Lower leg skin (tissue), 3 donors: ENCODE data around the gene PHTF1.

ENCODE experiments used
- POLR2A ChIP-seq, 2 donors: fragments of 450-650 bp; IDR thresholded peaks; one replicate each; pipeline ENCODE4 v1.6.1; 2016 to 2017; ENCODE audit warnings: antibody characterized with exemption in 2 of 2, mild to moderate bottlenecking in 1 of 2, moderate library complexity in 1 of 2
- TF ChIP-seq, protein P1 (sequence below), 3 donors: fragments of 450-650 bp; IDR thresholded peaks; one replicate each; pipeline ENCODE4 v1.5.1; 2016; ENCODE audit warnings: antibody characterized with exemption in 3 of 3, mild to moderate bottlenecking in 3 of 3, moderate library complexity in 2 of 3

DNA sequence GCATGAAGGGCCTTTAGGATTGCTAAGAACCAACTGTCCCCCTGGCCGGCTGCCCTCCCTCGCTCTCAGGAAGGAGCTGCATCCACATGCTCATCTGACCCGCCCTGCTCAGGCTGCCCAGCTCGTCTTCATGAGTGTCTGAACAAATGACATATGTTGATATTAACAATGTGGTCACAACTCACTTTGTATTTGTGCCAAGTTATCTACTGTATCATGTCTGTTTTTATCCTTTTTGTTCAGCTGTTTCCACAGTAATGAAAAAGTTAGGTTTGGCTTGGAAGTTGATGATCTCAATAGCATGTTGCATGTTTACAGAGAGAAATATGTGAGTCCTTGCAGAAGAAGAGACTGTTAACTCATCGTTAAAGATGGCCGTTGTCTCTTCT, 75.1 kb downstream of the PHTF1 start:
- TF ChIP-seq, protein P1, sequence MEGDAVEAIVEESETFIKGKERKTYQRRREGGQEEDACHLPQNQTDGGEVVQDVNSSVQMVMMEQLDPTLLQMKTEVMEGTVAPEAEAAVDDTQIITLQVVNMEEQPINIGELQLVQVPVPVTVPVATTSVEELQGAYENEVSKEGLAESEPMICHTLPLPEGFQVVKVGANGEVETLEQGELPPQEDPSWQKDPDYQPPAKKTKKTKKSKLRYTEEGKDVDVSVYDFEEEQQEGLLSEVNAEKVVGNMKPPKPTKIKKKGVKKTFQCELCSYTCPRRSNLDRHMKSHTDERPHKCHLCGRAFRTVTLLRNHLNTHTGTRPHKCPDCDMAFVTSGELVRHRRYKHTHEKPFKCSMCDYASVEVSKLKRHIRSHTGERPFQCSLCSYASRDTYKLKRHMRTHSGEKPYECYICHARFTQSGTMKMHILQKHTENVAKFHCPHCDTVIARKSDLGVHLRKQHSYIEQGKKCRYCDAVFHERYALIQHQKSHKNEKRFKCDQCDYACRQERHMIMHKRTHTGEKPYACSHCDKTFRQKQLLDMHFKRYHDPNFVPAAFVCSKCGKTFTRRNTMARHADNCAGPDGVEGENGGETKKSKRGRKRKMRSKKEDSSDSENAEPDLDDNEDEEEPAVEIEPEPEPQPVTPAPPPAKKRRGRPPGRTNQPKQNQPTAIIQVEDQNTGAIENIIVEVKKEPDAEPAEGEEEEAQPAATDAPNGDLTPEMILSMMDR (IDR thresholded peaks at IDR 0.05) = no peak
- TF ChIP-seq POLR2A (IDR thresholded peaks at IDR 0.05) = no peak
